Tibial artery (tissue), 4 donors: Measurements from ENCODE around the gene GIT1.

ENCODE experiments used
- DNase-seq, 2 donors: peaks; one replicate each; pipeline ENCODE4 v3.0.0-alpha.2; 2019
- H3K27ac ChIP-seq, 2 donors: fragments of 200-600 bp; sonication (generic) in 1 of 2; 1 replicate in 1 of 2; 2 replicates in 1 of 2; pipeline ENCODE4 v1.5.1; 2018 to 2019; ENCODE audit warnings: mild to moderate bottlenecking in 1 of 2
- H3K27me3 ChIP-seq, 2 donors: fragments of 200-600 bp; sonication (generic) in 1 of 2; one replicate each; pipeline versions ENCODE4 v1.5.1 to v1.6.0; 2016 to 2019
- H3K36me3 ChIP-seq, 3 donors: fragments of 200-600 bp; sonication (generic) in 2 of 3; one replicate each; pipeline ENCODE4 v1.5.1; 2016 to 2019; ENCODE audit warnings: mild to moderate bottlenecking in 2 of 3
- H3K4me1 ChIP-seq, 4 donors: fragments of 200-600 bp; sonication (generic) in 2 of 4; 1 replicate in 3 of 4; 2 replicates in 1 of 4; pipeline ENCODE4 v1.5.1; 2016 to 2019
- H3K4me3 ChIP-seq, 2 donors: fragments of 200-600 bp; sonication (generic) in 1 of 2; 1 replicate in 1 of 2; 2 replicates in 1 of 2; pipeline ENCODE4 v1.5.1; 2018 to 2019; ENCODE audit warnings: mild to moderate bottlenecking in 2 of 2
- H3K9me3 ChIP-seq, 3 donors: fragments of 200-600 bp; sonication (generic) in 1 of 3; one replicate each; pipeline ENCODE4 v1.5.1; 2016 to 2019
- CTCF ChIP-seq, 2 experiments: fragments of 200-600 bp in 1 of 2; fragments of 450-650 bp in 1 of 2; IDR thresholded peaks; one replicate each; pipeline ENCODE4 v1.5.1; 2017 to 2019; ENCODE audit warnings: antibody characterized with exemption in 2 of 2, mild to moderate bottlenecking in 1 of 2, moderate library complexity in 1 of 2
- intact Hi-C: fragments of 100-400 bp; cut with DNase I; formaldehyde crosslinking; loops from one replicate; pipeline ENCODE4 v1.15.0; 2023; ENCODE audit warnings: low total_unique reads

Gene GIT1

GRCh38 chr17:29589524-29590410, at the start of gene GIT1:
Gene GIT1 (minus strand): TSS chr17:29589648. CDS start chr17:29589378, 270 bp downstream.
- DNase-seq, result peak; percentile 82 to 92
- TF ChIP-seq CTCF (IDR thresholded peaks at IDR 0.05), result peak in 1 of 2 experiments; percentile 14
- intact Hi-C loops, result loop anchor here (10.0 kb wide), 1 partner anchor 765 kb away; no protein-coding TSS in a partner anchor
- Histone ChIP-seq H3K4me1 (peaks cover 0 to 76% (median 70%) of the 10 kb centered on the region in 4 donors), H3K27ac (peak within 1 kb of the TSS; percentile 84 to 86), H3K4me3 (peak within 1 kb of the TSS; percentile 74 to 93), H3K9me3 (no peaks in the 10 kb centered on the region), H3K36me3 (no peaks in the 10 kb centered on the region), H3K27me3 (no peaks in the 10 kb centered on the region)

GRCh38 chr17:29633886-29634285, 44.4 kb upstream of the GIT1 start:
- no peak for DNase-seq

GRCh38 chr17:29630630-29631193, 41.3 kb upstream of the GIT1 start:
- no peak for TF ChIP-seq CTCF (IDR thresholded peaks at IDR 0.05)
- no peak overlapping the region for H3K4me3 ChIP-seq
- H3K27me3 ChIP-seq, result no peaks in the 10 kb centered on the region
- H3K27ac ChIP-seq, result no peak overlapping the region
- no peaks in the 10 kb centered on the region for H3K9me3 ChIP-seq
- H3K4me1 ChIP-seq, result no peaks in the 10 kb centered on the region
- intact Hi-C loops, result no loop called here
- H3K36me3 ChIP-seq, result peaks cover 15 to 33% (median 32%) of the 10 kb centered on the region in 3 donors
- no peak for DNase-seq

More at GRCh38 chr17:29633886-29634285, 44.4 kb upstream of the GIT1 start:
- intact Hi-C loops, result loop anchor here (2.0 kb wide), 1 partner anchor 49 kb away; no protein-coding TSS in a partner anchor
- Histone ChIP-seq H3K4me3 (no peak overlapping the region), H3K36me3 (peaks cover 24 to 42% (median 37%) of the 10 kb centered on the region in 3 donors), H3K4me1 (peaks cover 0 to 5% (median 2%) of the 10 kb centered on the region in 4 donors), H3K27ac (no peak overlapping the region), H3K27me3 (no peaks in the 10 kb centered on the region), H3K9me3 (no peaks in the 10 kb centered on the region)
- TF ChIP-seq CTCF (IDR thresholded peaks at IDR 0.05), result no peak

- H3K4me1 ChIP-seq, result peaks cover 0 to 6% (median 0%) of the 10 kb centered on the region in 4 donors
- H3K36me3 ChIP-seq, result peaks cover 15 to 30% (median 26%) of the 10 kb centered on the region in 3 donors
- no peak for TF ChIP-seq CTCF (IDR thresholded peaks at IDR 0.05)
- no peak overlapping the region for H3K4me3 ChIP-seq
- no peaks in the 10 kb centered on the region for H3K9me3 ChIP-seq
- DNase-seq, result no peak
- intact Hi-C loops, result no loop called here
- H3K27me3 ChIP-seq, result no peaks in the 10 kb centered on the region
- no peak overlapping the region for H3K27ac ChIP-seq
Observed at GRCh38 chr17:29629839-29630238, 40.4 kb upstream of the GIT1 start.

- Histone ChIP-seq H3K27me3 (no peaks in the 10 kb centered on the region), H3K9me3 (no peaks in the 10 kb centered on the region), H3K4me3 (no peak overlapping the region), H3K4me1 (peaks cover 0 to 6% (median 0%) of the 10 kb centered on the region in 4 donors), H3K27ac (no peak overlapping the region), H3K36me3 (peaks cover 15 to 23% (median 21%) of the 10 kb centered on the region in 3 donors)
- intact Hi-C loops, result no loop called here
- no peak for DNase-seq
- TF ChIP-seq CTCF (IDR thresholded peaks at IDR 0.05), result no peak
Observed at GRCh38 chr17:29628644-29629043, 39.2 kb upstream of the GIT1 start.
